Esophagus muscularis mucosa (tissue), 4 donors: ENCODE measurements around the gene PPP6R2. TPM values are rescaled to one million over a fixed set of nuclear protein-coding genes. Genes with fewer than 3 reads are reported as not detected.
"Not testable (repeated sequence)": the region's sequence is repeated elsewhere in the genome, so short reads cannot be mapped to it uniquely, and the experiment has no call there.

Experiments used
- DNase-seq: peaks from one replicate; pipeline ENCODE4 v3.0.0-alpha.2; 2017; ENCODE audit errors: extremely low spot score
- H3K27ac ChIP-seq, 4 donors: fragments of 200-600 bp; sonication (generic); replicated peaks in 1 of 4; 1 replicate in 3 of 4; 2 replicates in 1 of 4; pipeline ENCODE4 v1.5.1; 2016 to 2019; ENCODE audit warnings: mild to moderate bottlenecking in 1 of 4
- H3K27me3 ChIP-seq, 4 donors: fragments of 200-600 bp; sonication (generic); one replicate each; pipeline versions ENCODE4 v1.5.1 to v1.6.0; 2016 to 2019
- H3K36me3 ChIP-seq, 4 donors: fragments of 200-600 bp; sonication (generic); one replicate each; pipeline ENCODE4 v1.5.1; 2016 to 2019
- H3K4me1 ChIP-seq, 4 donors: fragments of 200-600 bp; sonication (generic); one replicate each; pipeline ENCODE4 v1.5.1; 2016 to 2019
- H3K4me3 ChIP-seq, 4 donors: fragments of 200-600 bp; sonication (generic); 1 replicate in 2 of 4; 2 replicates in 2 of 4; pipeline ENCODE4 v1.5.1; 2016 to 2019; ENCODE audit warnings: mild to moderate bottlenecking in 4 of 4, moderate library complexity in 1 of 4
- H3K9me3 ChIP-seq, 4 donors: fragments of 200-600 bp; sonication (generic); 1 replicate in 3 of 4; 2 replicates in 1 of 4; pipeline ENCODE4 v1.5.1; 2016 to 2019
- CTCF ChIP-seq, 3 experiments: fragments of 200-600 bp in 2 of 3; fragments of 450-650 bp in 1 of 3; sonication (generic) in 2 of 3; IDR thresholded peaks; one replicate each; pipeline ENCODE4 v1.5.1; 2017 to 2019; ENCODE audit warnings: antibody characterized with exemption in 3 of 3, mild to moderate bottlenecking in 2 of 3, moderate library complexity in 1 of 3
- EP300 ChIP-seq: sonication (generic); formaldehyde crosslinking; IDR thresholded peaks from one replicate; pipeline ENCODE4 v1.6.1; 2017; ENCODE audit warnings: antibody characterized with exemption
- POLR2A ChIP-seq: fragments of 450-650 bp; IDR thresholded peaks from one replicate; pipeline ENCODE4 v1.6.1; 2017; ENCODE audit warnings: antibody characterized with exemption, moderate library complexity, mild to moderate bottlenecking, low read depth
- POLR2AphosphoS5 ChIP-seq, 2 donors: sonication (generic); formaldehyde crosslinking; IDR thresholded peaks; one replicate each; pipeline ENCODE4 v1.6.1; 2017; ENCODE audit warnings: antibody characterized with exemption in 2 of 2
- WGBS: methylation state at CpG from one replicate; pipeline ENCODE4 v1.1.5; 2018; 5-methylcytosine and 5-hydroxymethylcytosine counted together
- intact Hi-C: fragments of 100-400 bp; cut with DNase I; formaldehyde crosslinking; loops from one replicate; pipeline ENCODE4 v1.15.1; 2023
- total RNA-seq, 4 donors: library from RNA; depleted of rRNA; stranded (reverse); fragments of >200 nt; gene quantifications; one replicate each; pipeline versions ENCODE4 v1.1.0 to v1.2.1, GENCODE V29; 2016

The PPP6R2 gene
- total RNA-seq, 4 donors from 2014 or later: 57.7 to 79.4 (median 65.3) TPM

- Histone ChIP-seq H3K27me3 (no peaks in the 10 kb centered on the region), H3K4me3 (no peak overlapping the region), H3K4me1 (peaks cover 5 to 26% (median 12%) of the 10 kb centered on the region in 4 donors), H3K27ac (no peak overlapping the region), H3K36me3 (peaks cover 7 to 43% (median 30%) of the 10 kb centered on the region in 4 donors), H3K9me3 (no peaks in the 10 kb centered on the region)
- DNase-seq: no peak
- WGBS: 96% methylated on average over 10 of the region's 10 CpGs
- TF ChIP-seq POLR2A (no peak), EP300 (no peak), CTCF (IDR thresholded peaks at IDR 0.05) (no peak), POLR2AphosphoS5 (IDR thresholded peaks at IDR 0.05) (no peak)
- intact Hi-C loops: no loop called here
These were observed 14.6 kb downstream of the PPP6R2 start for GRCh38 chr22:50357756-50358155.

GRCh38 chr22:50360578-50360977, 17.5 kb downstream of the PPP6R2 start:
- Histone ChIP-seq H3K27me3 (no peaks in the 10 kb centered on the region), H3K4me1 (peaks cover 5 to 30% (median 19%) of the 10 kb centered on the region in 4 donors), H3K36me3 (peaks cover 7 to 39% (median 23%) of the 10 kb centered on the region in 4 donors), H3K4me3 (no peak overlapping the region), H3K27ac (no peak overlapping the region), H3K9me3 (no peaks in the 10 kb centered on the region)
- no peak for DNase-seq
- intact Hi-C loops: no loop called here
- 69% methylated on average over 2 of the region's 2 CpGs for WGBS
- no peak for TF ChIP-seq POLR2AphosphoS5 (IDR thresholded peaks at IDR 0.05)

GRCh38 chr22:50361222-50361621, 18.1 kb downstream of the PPP6R2 start:
- H3K36me3 ChIP-seq: peaks cover 7 to 35% (median 22%) of the 10 kb centered on the region in 4 donors
- DNase-seq: no peak
- H3K27ac ChIP-seq: no peak overlapping the region
- no peak overlapping the region for H3K4me3 ChIP-seq
- no peaks in the 10 kb centered on the region for H3K27me3 ChIP-seq
- no peak for TF ChIP-seq POLR2AphosphoS5 (IDR thresholded peaks at IDR 0.05)
- no peak for TF ChIP-seq POLR2A
- no peak for TF ChIP-seq EP300
- no peak for TF ChIP-seq CTCF (IDR thresholded peaks at IDR 0.05)
- intact Hi-C loops: no loop called here
- H3K4me1 ChIP-seq: peaks cover 8 to 36% (median 25%) of the 10 kb centered on the region in 4 donors
- no peaks in the 10 kb centered on the region for H3K9me3 ChIP-seq
- 94% methylated on average over 5 of the region's 5 CpGs for WGBS

- intact Hi-C loops: no loop called here
- Histone ChIP-seq H3K27me3 (no peaks in the 10 kb centered on the region), H3K36me3 (peaks cover 7 to 30% (median 19%) of the 10 kb centered on the region in 4 donors), H3K4me1 (peaks cover 8 to 41% (median 30%) of the 10 kb centered on the region in 4 donors), H3K27ac (no peak overlapping the region), H3K9me3 (no peaks in the 10 kb centered on the region), H3K4me3 (no peak overlapping the region)
- WGBS: 93% methylated on average over 5 of the region's 5 CpGs
- DNase-seq: no peak
- no peak for TF ChIP-seq POLR2AphosphoS5 (IDR thresholded peaks at IDR 0.05)
- no peak for TF ChIP-seq EP300
- TF ChIP-seq POLR2A: no peak
These were observed 18.6 kb downstream of the PPP6R2 start for GRCh38 chr22:50361688-50362087.

- Histone ChIP-seq H3K9me3 (no peaks in the 10 kb centered on the region), H3K36me3 (peaks cover 7 to 33% (median 20%) of the 10 kb centered on the region in 4 donors), H3K27ac (no peak overlapping the region), H3K27me3 (no peaks in the 10 kb centered on the region), H3K4me1 (peaks cover 8 to 45% (median 35%) of the 10 kb centered on the region in 4 donors), H3K4me3 (no peak overlapping the region)
- no peak for DNase-seq
- TF ChIP-seq POLR2A: no peak
- TF ChIP-seq POLR2AphosphoS5 (IDR thresholded peaks at IDR 0.05): no peak
- no peak for TF ChIP-seq CTCF (IDR thresholded peaks at IDR 0.05)
- TF ChIP-seq EP300: no peak
- WGBS: 85% methylated on average over 8 of the region's 8 CpGs
- intact Hi-C loops: no loop called here
These were observed 20.2 kb downstream of the PPP6R2 start for GRCh38 chr22:50363166-50363802.

GRCh38 chr22:50363803-50364194, 20.7 kb downstream of the PPP6R2 start:
- H3K4me1 ChIP-seq: peaks cover 8 to 45% (median 35%) of the 10 kb centered on the region in 4 donors
- intact Hi-C loops, H3K27ac ChIP-seq, H3K27me3 ChIP-seq, H3K9me3 ChIP-seq, DNase-seq, H3K4me3 ChIP-seq: not testable (repeated sequence)
- 92% methylated on average over 11 of the region's 11 CpGs for WGBS
- peaks cover 7 to 38% (median 25%) of the 10 kb centered on the region in 4 donors for H3K36me3 ChIP-seq
